T-helper 2 cell treated with Interferon-gamma antibody and Interleukin-4, amounts not matched to agents 5 μg/mL and 100 μg/mL, for 36 hours (primary cell): ENCODE data around the gene SDC3.

ENCODE experiments used
- DNase-seq: peaks from one replicate; pipeline ENCODE4 v3.0.0; 2021; ENCODE audit warnings: low spot score
- H3K27ac Mint-ChIP-seq: one replicate; pipeline ENCODE4 v1.8.0; 2021; ENCODE audit warnings: mild to moderate bottlenecking, mixed read lengths
- H3K27me3 Mint-ChIP-seq: one replicate; pipeline ENCODE4 v1.8.0; 2021; ENCODE audit warnings: low read depth, mixed read lengths
- H3K36me3 Mint-ChIP-seq: one replicate; pipeline ENCODE4 v1.8.0; 2021; ENCODE audit warnings: low read depth, mixed read lengths
- H3K4me1 Mint-ChIP-seq: one replicate; pipeline ENCODE4 v1.8.0; 2021; ENCODE audit warnings: low read depth, mixed read lengths
- H3K4me3 Mint-ChIP-seq: one replicate; pipeline ENCODE4 v1.8.0; 2022; ENCODE audit warnings: mild to moderate bottlenecking, moderate library complexity, mixed read lengths
- H3K9me3 Mint-ChIP-seq: one replicate; pipeline ENCODE4 v1.8.0; 2021; ENCODE audit warnings: mixed read lengths

SDC3 gene

DNA sequence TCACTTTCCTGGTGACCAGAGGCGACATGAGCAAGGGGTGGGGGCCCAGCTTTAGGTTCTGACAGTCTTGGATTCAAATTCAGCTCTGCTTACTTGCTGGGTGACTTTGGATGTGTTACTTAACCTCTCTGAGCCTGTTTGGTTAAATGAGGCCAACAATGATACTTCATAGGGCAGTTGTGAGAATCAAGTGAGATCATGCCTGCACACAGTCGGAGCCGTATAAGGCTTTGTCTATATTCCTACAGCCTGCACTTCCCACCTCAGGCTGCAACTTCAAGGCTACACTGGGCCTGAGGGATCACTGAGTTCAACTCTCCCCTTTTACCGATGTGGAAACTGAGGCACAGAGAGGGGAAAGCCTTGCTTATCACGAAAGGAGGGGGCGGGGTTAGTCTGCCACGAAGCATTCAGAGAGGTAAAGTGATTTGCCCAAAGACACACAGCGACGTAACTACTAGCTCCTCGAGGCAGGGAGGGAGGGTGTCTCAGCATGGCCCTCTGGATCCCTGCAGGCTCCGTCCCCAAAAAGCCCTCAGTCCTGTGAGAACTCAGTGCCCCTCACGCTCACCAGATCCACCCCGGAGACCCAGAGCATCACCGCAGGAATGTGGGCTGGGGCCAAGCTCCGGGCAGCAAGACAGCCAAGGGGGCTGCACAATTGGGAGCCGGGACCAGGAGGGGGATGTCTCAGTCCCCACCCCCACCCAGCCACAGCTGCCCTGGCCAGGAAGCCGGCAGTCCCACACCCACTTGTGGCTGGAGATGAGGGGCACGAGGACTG, 25.0 kb downstream of the SDC3 start:
- H3K4me1 Mint-ChIP-seq, result peaks cover 2% of the 10 kb centered on the region
- H3K4me3 Mint-ChIP-seq, result no peak overlapping the region
- H3K36me3 Mint-ChIP-seq, result no peaks in the 10 kb centered on the region
- H3K27ac Mint-ChIP-seq, result no peak overlapping the region
- H3K9me3 Mint-ChIP-seq, result no peaks in the 10 kb centered on the region
- no peak for DNase-seq
- peaks cover 14% of the 10 kb centered on the region for H3K27me3 Mint-ChIP-seq

DNA sequence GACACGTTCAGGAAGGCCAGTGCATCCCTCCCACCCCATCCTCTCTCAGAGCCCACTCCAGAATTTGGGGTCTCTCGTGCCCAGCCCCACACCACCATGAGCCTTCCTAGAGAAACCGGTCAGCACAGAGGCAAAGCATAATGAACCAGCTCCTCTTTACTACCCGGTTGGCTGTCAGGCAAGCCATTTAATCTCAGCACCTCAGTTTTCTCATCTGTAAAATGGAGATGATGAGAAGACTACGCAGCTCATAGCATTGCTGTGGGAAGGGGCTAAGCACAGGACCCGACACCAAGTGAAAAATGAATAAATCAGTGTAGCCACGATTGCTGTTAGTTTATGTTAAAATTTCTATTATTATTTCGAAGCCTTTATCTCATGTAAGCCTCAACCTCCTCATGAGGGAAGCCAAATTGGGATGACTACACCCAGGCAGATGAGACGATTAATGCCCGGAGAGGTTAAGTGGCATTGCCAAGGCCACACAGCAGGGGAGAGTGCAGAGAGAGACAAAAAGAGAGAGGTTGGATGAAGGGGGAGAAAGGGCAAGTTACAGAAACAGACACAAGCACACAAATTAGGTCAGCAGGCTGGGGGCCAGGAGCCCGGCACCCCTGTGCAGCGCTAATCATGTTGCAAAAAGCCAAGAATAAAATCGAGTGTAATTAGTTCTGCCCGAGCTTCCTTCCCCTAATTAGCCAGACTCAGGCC, 25.7 kb downstream of the SDC3 start:
- no peak for DNase-seq
- H3K4me3 Mint-ChIP-seq, result no peak overlapping the region
- H3K27ac Mint-ChIP-seq, result no peak overlapping the region
- no peaks in the 10 kb centered on the region for H3K9me3 Mint-ChIP-seq
- H3K36me3 Mint-ChIP-seq, result no peaks in the 10 kb centered on the region
- peaks cover 14% of the 10 kb centered on the region for H3K27me3 Mint-ChIP-seq
- H3K4me1 Mint-ChIP-seq, result peaks cover 2% of the 10 kb centered on the region

DNA sequence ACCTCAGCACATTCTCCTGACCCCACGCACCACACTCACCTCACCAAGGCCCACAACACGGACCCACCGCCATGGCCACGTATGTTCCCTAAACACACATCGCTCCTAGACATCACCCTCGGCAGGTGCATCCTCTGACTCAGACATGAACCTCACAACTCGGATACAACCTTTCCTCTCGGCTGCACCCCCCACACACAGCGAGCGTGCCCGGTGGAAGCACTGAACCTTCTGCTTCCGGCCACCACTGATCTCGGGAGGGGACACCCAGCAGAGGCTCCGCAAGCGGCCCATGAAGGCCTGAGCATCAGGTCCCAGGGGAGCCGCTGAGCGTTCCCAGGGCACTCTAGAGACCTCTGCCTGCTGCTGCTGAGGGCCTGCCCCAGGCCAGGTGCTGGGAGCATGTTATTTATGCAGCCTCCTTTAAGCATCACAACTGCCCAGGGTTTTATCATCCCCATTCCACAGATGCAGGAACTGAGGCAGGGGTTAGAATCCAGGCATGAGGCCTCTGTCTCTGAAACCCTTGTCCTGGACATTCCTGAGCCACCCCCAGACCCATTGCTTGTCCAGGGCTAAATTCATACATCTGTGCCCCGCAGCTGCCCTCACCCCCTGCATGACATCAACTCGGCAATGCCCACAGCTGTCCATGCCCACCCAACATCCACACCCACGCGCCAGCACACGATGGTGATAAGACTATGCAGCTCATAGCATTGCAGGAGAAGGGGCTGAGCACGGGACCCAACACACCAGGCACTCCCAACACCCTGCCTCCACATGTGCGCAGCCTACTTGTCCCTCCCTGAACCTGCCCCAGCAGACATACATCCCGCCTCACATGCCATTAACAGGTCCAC, 27.0 kb downstream of the SDC3 start:
- no peak for DNase-seq
- Mint-ChIP-seq H3K36me3 (no peaks in the 10 kb centered on the region), H3K4me3 (no peak overlapping the region), H3K9me3 (no peaks in the 10 kb centered on the region), H3K27ac (no peak overlapping the region), H3K27me3 (peaks cover 16% of the 10 kb centered on the region), H3K4me1 (peaks cover 2% of the 10 kb centered on the region)

DNA sequence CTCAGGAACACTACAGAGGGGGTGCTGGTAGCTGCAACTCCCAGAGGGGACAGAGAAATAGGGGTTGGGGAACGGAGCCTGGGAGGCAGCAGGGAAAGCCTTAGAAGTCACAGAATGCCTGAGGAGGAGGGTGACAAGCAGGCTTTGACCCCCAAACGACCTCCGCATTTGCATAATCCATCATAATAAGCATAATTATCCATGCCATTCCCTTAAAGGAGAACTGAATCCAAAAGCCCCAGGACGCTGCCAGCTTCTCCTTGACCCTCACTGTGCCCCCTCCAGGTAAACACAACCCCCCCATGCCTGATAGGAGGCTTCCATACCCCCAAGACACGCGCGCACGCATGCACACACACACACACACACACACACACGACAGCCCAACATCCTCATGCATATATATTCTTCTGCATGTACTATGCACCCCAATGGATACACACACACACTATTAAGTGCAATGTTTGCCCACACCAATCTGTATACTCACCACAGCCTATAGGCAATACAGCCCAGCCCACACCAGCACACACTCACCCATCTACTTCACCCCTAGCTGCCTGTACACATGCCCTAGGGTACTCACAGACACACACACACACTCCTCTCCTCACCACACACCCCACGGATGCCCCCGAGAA, 27.8 kb downstream of the SDC3 start:
- no peak overlapping the region for H3K27ac Mint-ChIP-seq
- no peak overlapping the region for H3K4me3 Mint-ChIP-seq
- H3K4me1 Mint-ChIP-seq, result peaks cover 2% of the 10 kb centered on the region
- H3K27me3 Mint-ChIP-seq, result peaks cover 13% of the 10 kb centered on the region
- no peaks in the 10 kb centered on the region for H3K36me3 Mint-ChIP-seq
- no peaks in the 10 kb centered on the region for H3K9me3 Mint-ChIP-seq
- no peak for DNase-seq

DNA sequence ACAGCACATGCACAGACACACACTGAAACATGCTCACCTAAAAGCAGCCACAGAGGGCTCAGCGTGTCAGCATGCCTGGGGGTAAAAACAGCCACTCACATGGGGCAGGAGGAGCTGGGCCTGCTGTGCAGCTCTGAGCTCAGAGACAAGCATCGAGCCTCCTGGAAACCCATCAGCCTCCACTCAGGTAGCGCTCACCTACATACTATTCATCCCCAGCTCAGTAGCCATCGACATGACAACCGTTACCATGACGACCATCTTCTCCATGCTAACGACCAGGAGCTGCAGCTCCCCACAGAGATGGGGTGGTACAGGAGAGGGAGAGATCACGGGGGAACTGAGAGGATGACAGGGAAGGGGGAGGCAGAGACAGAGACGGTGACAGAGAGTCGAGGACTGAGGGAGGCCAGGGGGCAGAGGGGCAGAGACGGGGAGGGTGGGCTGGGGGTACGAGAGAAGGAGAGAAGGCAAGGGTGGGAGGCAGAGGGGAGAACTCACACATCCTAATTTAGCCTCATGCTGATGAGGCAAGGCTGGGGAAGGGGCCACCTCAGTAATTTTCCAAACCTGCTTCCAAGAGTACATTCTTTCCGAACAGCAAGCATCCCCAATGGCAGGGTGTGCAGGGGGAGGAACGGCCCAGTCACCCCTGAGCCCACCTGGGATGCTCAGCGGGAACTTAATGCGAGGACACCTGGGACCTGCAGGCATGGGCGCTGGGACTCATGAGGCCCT, 28.4 kb downstream of the SDC3 start:
- Mint-ChIP-seq H3K27ac (no peak overlapping the region), H3K4me3 (no peak overlapping the region), H3K36me3 (no peaks in the 10 kb centered on the region), H3K4me1 (peaks cover 2% of the 10 kb centered on the region), H3K9me3 (no peaks in the 10 kb centered on the region), H3K27me3 (peaks cover 13% of the 10 kb centered on the region)
- no peak for DNase-seq

DNA sequence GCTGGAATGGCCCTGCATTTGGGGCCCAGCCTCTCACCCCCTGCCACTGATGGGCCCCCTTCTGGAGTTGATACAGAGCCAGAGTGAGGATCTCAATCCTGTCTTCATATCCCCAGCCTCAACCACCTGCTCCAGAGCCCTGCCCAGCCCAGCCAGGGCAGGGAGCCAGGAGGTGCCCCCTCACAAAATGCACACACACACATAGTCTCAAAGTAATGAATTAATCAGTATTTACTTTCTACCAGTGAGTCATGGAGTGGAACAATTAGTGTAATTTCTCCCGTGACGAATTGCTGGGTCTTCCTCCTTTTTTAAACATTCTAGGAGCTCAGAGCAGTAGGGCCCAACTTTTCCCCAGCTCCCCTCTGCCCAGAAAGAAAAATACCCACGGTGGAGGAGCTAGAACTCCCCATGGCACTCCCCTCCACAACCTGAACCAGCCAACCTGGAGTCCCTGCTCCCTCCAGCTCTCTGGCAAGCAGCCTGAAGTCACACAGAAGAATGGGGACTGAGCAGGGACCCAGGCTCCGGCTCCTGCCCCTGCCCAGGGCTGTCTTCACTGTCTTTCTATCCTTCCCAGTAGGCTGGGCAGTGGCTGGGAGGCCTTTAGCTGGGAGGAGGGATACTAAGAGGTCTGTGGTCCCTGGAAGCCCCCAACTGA, 29.3 kb downstream of the SDC3 start:
- no peak overlapping the region for H3K27ac Mint-ChIP-seq
- no peaks in the 10 kb centered on the region for H3K9me3 Mint-ChIP-seq
- no peaks in the 10 kb centered on the region for H3K36me3 Mint-ChIP-seq
- peaks cover 2% of the 10 kb centered on the region for H3K4me1 Mint-ChIP-seq
- H3K4me3 Mint-ChIP-seq, result no peak overlapping the region
- DNase-seq, result no peak
- peaks cover 10% of the 10 kb centered on the region for H3K27me3 Mint-ChIP-seq

DNA sequence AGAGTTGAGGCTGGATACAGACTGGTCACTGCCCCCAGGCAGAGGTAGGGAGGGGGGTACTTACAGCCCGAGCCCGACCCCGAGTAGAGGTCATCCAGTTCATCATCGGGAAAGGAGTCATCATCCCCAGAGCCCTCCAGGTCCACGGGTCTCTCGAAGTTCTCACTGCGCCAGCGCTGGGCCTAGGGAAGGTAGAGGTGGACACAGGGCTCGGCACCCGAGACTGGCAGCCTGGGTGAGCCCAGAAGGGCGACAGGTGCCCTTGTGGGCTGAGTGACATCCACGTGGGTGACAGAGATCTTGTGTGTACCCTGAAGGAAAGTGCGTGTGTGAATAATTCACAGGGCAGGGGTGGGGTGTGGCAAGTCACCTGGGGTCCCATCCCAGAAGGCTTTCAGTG, 30.0 kb downstream of the SDC3 start:
- Mint-ChIP-seq H3K4me3 (no peak overlapping the region), H3K36me3 (no peaks in the 10 kb centered on the region), H3K9me3 (no peaks in the 10 kb centered on the region), H3K4me1 (peaks cover 2% of the 10 kb centered on the region), H3K27me3 (peaks cover 10% of the 10 kb centered on the region), H3K27ac (no peak overlapping the region)
- DNase-seq, result no peak

DNA sequence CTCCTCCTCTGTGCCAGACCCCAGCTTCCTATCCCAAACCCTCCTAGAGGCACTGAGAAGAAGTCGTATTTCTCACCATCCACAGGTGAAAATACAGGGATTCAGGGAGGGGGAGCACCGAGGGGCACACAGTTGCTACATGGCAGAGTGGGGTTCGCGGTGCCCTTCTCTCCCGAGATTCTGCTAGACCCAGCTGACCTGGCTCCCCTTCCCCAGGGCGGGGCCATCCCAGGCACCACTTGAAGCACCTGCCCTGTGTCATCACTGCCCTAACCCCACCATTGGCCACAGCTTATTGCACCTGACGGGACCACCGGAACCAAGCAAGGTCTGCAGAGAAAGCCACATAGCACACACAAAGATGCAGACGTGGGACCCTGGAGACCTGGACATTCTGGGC, 30.5 kb downstream of the SDC3 start:
- H3K27me3 Mint-ChIP-seq, result peaks cover 10% of the 10 kb centered on the region
- H3K9me3 Mint-ChIP-seq, result no peaks in the 10 kb centered on the region
- no peak overlapping the region for H3K27ac Mint-ChIP-seq
- DNase-seq, result no peak
- no peak overlapping the region for H3K4me3 Mint-ChIP-seq
- H3K4me1 Mint-ChIP-seq, result peaks cover 2% of the 10 kb centered on the region
- H3K36me3 Mint-ChIP-seq, result no peaks in the 10 kb centered on the region

DNA sequence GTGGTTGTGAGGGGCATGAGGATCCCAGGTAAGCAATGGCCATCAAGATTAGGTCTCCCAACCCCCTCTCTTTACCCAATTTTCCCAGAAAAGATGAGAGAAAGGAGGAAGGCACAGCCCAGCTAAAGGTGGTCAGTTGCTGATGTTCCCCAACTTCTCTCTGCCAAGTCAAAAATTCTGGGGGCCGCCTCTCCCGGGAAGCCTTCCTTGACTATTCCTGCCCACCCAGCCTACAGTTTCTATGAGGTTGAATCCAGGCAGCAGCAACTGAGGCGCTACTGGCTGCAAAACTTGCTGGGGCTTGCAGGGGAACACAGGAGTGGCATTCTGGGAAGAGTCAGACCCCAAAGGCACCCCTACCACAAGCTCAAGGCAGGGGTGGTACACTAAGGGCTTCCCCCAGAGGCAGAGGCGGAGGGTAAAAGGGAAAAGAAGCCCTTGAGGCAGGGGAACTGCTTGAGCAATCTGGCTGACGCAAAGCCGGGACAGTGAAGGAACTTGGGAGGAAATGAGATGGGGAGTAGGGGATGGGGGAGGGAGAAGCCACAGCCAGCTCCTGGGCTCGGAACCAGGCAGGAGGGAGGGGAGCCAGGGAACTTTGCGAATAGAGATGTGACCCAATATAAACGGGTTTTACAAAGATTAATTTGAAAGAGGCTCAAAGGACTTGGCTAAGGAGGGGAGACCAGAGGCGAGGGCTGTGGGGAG, 31.2 kb downstream of the SDC3 start:
- Mint-ChIP-seq H3K9me3 (no peaks in the 10 kb centered on the region), H3K27ac (no peak overlapping the region), H3K36me3 (no peaks in the 10 kb centered on the region), H3K4me3 (no peak overlapping the region), H3K27me3 (peaks cover 10% of the 10 kb centered on the region), H3K4me1 (peaks cover 2% of the 10 kb centered on the region)
- no peak for DNase-seq

DNA sequence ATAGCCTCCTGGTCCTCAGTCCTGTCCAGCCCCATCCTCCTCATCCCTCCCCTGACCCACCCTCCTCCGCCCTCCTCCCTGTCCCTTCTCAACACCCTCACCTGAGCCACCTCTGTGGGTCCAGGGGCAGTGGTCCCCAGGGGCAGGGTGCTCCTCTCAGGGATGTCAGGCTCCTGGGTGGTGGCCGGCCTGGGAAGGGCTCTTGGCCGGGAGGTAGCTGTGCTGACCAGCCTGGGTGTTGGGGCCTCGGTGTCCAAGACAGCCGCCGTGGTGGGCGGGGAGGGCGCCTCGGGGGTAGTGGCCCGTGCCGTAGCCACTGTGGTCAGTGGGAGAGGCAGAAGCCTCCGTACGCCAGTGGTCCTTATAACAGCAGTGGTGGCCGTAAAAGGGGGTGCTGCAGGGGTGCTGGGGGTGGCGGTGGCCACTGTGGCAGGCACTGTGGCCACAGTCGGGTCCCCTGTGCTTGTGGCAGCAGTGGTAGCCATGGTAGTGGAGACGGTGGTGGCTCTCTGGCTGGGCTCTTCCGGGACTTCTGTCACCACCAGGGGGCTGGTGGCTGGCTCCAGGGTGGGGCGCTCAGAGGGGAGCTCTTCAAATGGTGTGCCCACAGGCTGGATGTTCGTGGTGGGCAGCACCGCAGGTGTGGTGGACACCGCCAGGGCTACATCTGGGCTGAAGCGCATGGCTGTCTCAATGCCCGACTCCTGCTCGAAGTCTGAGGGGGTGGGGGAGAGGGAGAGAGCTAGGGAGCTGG, 31.9 kb downstream of the SDC3 start:
- H3K4me1 Mint-ChIP-seq, result peaks cover 2% of the 10 kb centered on the region
- H3K27me3 Mint-ChIP-seq, result peaks cover 4% of the 10 kb centered on the region
- H3K27ac Mint-ChIP-seq, result no peak overlapping the region
- no peak overlapping the region for H3K4me3 Mint-ChIP-seq
- DNase-seq, result no peak
- no peaks in the 10 kb centered on the region for H3K36me3 Mint-ChIP-seq
- H3K9me3 Mint-ChIP-seq, result no peaks in the 10 kb centered on the region

DNA sequence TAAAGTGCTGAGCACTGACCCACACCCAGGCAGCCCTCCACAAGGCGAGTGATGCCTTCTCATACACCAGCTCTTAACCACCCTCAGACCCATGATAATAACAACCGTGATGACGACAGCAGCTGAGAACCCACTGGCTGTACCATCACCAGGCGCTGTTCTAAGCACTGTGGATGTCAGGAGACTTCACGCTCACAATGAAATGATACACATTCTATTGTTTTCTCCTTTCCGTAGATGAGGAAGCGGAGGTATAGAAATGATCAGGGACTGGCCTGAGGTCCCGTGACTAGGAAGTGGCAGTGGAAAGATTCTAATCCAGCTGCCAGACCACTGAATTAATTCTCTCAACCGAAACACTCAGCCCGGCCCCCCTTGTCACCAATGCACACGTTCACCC, 32.6 kb downstream of the SDC3 start:
- Mint-ChIP-seq H3K36me3 (no peaks in the 10 kb centered on the region), H3K4me3 (no peak overlapping the region), H3K27me3 (peaks cover 2% of the 10 kb centered on the region), H3K9me3 (no peaks in the 10 kb centered on the region), H3K4me1 (no peaks in the 10 kb centered on the region), H3K27ac (no peak overlapping the region)
- DNase-seq, result no peak

DNA sequence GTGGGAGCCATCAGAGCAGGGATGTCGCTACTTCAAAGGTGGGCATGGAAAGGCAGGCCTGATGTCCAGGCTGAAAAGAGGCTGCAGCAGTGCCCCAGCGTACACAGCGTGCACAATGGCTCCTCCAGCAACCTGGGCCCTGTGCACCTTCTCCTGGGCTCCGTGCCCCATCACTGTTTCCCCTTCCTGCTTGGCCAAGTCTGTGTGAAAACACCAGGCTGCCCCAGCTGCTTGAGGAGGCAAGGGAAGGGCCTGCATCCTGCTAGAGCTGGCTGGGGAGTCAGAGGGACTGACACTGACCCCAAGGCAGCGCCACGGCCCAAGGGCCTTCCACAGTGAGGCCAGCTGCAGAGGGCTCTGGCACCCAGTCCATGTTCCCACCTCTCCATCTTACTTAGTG, 33.4 kb downstream of the SDC3 start:
- Mint-ChIP-seq H3K27ac (no peak overlapping the region), H3K36me3 (no peaks in the 10 kb centered on the region), H3K4me1 (no peaks in the 10 kb centered on the region), H3K27me3 (peaks cover 2% of the 10 kb centered on the region), H3K4me3 (no peak overlapping the region), H3K9me3 (no peaks in the 10 kb centered on the region)
- DNase-seq, result no peak
